ENCODE measurements around the gene SP140L.
"Not testable (repeated sequence)": the region's sequence is repeated elsewhere in the genome, so short reads cannot be mapped to it uniquely, and the experiment has no call there.

The SP140L gene

GRCh38 chr2:230324503-230324902 is 2.5 kb upstream of the SP140L start:
- DNase-seq: no peak

GRCh38 chr2:230325316-230326243 is 1.4 kb upstream of the SP140L start:
- DNase-seq: no peak

GRCh38 chr2:230327418-230328154 is 593 bp downstream of the SP140L start:
- no peak for DNase-seq

GRCh38 chr2:230328155-230328458 is 1.1 kb downstream of the SP140L start:
- DNase-seq: no peak

DNA sequence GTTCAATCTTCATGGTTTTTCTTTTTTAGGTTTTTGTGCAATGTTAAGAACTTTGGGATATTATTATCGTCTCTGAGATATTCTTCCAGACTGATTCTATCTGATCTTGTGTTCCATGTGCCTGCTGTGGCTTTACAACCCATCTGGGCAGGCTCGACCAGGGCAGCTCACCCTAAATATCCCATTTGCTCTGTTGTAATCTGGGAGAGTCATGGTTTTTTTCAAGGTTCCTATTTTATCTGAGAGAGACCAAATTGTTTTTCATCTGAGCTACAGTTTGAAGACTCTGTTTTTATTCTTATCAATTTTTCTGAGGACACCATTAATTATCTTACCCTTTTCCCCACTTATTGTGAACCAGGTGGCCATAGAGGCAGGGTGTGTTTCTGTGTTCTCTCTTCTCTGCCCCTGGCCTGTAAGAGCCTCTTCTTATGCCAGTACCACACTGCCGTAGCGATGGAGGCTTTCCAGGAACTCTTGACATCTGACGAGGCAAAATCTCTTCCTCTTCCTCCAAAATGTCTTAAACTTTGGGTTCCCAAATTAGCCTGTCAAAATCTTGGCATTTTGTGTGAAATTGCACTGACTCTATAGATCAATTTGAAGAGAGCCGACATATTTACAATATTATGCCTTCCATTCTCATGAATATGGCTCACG is 3.1 kb downstream of the SP140L start:
- DNase-seq: no peak

GRCh38 chr2:230330725-230331124 is 3.7 kb downstream of the SP140L start:
- DNase-seq: no peak

GRCh38 chr2:230335461-230335863 is 8.5 kb downstream of the SP140L start:
- DNase-seq: no peak

DNA sequence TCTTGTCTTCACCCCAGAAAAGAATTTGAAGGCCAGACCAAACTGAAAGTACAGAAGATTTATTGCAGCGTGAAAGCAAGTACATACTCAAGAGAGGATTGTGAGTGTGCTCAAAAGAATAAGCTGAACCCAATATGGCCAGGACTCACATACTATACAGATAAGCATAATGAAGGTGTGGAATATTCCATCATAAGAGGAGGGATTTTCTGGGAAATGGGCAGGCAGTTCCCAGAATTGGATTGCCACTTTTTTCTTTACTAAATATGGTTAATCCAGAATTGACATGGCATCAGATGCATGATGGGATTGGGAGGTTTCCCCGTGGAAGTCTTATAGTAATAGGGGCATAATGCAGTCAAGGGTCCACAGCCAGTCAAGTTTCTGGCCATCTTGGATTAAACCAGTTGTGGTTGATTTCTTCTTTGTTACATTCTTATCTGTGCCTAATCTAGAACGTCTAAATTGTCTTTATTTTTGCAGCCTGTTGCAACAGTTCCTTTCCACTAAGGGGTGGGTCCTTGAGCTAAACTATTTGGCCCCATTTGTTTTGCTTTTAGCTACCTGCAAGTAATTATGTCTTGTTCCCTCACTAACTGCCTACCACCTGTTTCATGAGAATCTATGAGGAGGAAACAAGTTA is 9.0 kb downstream of the SP140L start:
- no peak for DNase-seq

DNA sequence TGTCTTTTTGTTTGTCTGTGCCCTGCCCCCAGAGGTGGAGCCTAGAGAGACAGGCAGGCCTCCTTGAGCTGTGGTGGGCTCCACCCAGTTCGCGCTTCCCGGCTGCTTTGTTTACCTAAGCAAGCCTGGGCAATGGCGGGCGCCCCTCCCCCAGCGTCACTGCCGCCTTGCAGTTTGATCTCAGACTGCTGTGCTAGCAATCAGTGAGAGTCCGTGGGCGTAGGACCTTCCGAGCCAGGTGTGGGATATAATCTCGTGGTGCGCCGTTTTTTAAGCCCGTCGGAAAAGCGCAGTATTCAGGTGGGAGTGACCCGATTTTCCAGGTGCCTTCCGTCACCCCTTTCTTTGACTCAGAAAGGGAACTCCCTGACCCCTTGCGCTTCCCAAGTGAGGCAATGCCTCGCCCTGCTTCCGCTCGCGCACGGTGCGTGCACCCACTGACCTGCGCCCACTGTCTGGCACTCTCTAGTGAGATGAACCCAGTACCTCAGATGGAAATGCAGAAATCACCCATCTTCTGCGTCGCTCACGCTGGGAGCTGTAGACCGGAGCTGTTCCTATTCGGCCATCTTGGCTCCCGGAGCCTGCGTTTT is 15.0 kb downstream of the SP140L start:
- not testable (repeated sequence) for DNase-seq

DNA sequence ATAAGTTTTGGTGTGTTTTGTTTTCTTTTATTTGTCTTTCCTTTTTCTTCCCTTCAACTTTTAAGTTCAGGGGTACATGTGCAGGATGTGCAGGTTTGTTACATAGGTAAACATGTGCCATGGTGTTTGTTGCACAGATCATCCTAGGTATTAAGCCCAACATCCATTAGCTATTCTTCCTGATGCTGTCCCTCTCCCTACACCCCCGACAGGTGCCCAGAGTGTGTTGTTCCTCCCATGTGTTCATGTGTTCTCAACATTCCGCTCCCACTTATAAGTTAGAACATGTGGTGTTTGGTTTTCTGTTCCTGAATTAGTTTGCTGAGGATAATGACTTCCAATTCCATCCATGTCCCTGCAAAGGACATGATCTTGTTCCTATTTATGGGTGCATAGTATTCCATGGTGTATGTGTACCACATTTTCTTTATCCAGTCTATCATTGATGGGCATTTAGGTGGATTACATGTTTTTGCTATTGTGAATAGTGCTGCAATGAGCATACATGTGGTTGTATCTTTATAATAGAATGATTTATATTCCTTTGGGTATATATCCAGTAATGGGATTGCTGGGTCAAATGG is 16.1 kb downstream of the SP140L start:
- DNase-seq: not testable (repeated sequence)

GRCh38 chr2:230343747-230344146 is 16.8 kb downstream of the SP140L start:
- no peak for DNase-seq

GRCh38 chr2:230346465-230346864 is 19.5 kb downstream of the SP140L start:
- no peak for DNase-seq

DNA sequence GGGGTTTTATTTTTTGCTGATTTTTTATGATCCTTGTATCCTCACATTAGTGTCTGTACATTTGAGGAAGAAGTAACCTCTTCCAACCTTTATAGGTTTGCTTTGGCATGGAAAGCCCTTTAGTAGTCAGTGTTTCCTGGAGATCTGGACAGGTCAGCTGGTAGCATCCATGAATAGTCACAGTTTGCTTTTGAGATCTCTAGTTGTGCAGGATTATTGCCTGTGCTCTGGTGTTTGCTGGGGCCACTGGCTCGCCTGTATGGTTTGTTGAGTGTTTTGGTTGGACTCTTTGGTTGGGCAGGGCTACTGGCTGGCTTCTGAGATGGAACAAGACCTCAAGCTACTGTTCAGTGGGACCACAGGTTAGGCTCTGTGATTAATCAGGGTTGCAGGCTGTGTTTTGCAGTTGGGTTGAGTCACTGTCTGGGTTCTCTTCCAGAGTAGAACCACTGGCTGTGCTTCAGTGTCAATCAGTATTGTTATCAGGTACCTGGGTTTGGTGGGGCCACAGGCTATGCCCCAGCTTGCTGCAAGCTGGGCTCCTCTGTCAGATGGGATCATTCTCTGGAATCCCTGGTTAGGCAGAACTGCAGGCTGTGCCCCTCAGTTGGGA is 20.0 kb downstream of the SP140L start:
- no peak for DNase-seq

GRCh38 chr2:230347659-230348305 is 20.8 kb downstream of the SP140L start:
- DNase-seq: peak; percentile 38 to 49

GRCh38 chr2:230348787-230349186 is 21.8 kb downstream of the SP140L start:
- no peak for DNase-seq

DNA sequence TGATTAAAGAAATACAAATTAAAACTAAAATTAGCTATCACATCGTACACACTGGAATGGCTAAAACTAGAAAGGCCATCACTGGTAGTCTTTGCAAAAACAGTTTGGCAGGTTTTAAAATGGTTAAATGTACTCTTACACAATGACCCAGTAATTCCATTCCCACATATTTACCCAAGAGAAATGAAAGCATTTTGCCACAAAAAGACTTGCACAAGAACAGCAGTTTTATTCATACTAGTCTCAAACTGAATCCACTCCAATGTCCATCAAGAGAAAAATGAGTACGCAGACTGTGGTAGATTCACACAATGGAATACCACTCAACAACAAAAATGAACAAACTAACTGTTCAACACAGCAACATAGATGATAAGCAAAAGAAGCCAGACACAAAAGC is 29.1 kb downstream of the SP140L start:
- no peak for DNase-seq

- no peak for DNase-seq
These were observed 31.3 kb downstream of the SP140L start for GRCh38 chr2:230358305-230358704.

DNA sequence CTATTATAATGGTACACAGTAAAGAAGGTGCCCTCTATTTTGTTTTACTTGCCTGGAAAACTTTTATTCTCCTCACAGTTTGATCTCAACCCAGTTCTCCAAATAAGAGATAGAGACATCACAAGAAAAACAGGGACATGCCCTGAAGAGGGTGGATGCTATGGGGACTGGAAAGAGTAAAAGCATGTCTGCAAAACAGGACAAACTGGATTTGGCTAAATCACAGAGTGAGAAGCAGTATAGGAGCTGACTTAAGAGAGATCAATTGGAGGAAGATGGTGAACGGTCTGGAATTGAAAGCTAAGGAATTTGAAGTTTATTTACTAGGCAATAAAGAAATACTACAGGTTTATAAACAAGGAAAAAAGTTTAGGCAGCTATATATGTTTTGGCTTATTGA is 33.0 kb downstream of the SP140L start:
- no peak for DNase-seq

DNA sequence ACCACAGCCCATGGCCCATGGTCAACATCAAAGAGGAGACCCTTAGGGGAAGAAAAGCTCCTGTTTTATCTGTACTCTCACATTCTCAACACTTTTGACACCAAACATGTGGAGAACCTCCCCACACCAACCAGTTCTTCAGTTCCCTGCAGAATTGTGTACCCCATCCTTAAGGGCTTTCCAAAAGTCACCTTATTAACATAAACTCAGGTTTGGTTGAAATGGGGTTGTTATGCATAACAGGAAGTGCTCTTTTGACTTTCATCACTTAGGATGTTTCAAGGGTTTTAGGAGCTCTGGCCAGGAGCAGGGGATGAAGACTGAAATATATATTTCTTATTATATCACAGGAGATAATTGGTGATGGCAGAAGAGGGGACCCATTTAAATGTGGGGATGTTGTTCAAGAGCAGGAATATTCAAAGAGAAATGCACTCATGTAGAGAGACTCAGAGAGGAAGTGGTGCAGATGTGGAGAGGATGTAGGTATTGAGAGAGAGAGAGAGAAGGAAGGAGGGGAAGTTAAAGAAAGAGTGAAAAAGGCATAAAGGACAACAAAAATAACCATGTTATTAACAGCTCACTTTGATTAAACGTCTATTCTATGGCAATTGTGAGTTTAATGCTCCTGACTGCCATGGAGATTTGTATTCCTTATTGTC is 35.2 kb downstream of the SP140L start:
- DNase-seq: no peak

GRCh38 chr2:230382108-230382507 is 55.1 kb downstream of the SP140L start:
- no peak for DNase-seq

DNA sequence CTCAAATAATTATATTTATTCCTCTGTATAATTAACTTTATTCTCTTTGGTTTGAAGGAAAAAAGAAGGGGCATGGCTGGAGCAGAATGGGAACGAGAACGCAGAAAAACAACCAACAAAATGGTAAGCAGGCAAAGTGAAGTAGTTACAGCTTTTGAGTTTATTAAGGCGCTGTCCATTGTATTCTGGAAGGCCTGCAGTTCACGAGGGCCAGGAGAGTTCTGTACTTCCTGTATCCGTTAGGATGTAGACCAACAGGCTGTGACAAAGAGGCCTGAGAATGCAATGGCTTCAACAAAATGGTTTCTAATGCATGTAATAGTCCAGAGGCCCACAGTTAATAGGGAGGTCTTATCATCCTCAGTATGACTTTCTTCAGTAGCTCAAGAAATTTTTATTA is 56.5 kb downstream of the SP140L start:
- DNase-seq: no peak
